ENCODE data around the gene IKZF3. TPM values are rescaled to one million over a fixed set of nuclear protein-coding genes. Genes with fewer than 3 reads are reported as not detected.
"Not testable (repeated sequence)": the region's sequence is repeated elsewhere in the genome, so short reads cannot be mapped to it uniquely, and the experiment has no call there.

IKZF3 gene
- total RNA-seq, 1 donor from 2014 or later: 0.34 TPM

GRCh38 chr17:39711851-39712250 lies 152.3 kb downstream of the IKZF3 start:
- no peak for FAIRE-seq
- Mint-ChIP-seq H3K9me3 (ENCODE audit: unreplicated experiment) (no peaks in the 10 kb centered on the region), H3K4me1 (ENCODE audit: low read depth, unreplicated experiment) (no peaks in the 10 kb centered on the region), H3K27me3 (ENCODE audit: low read depth, unreplicated experiment) (no peaks in the 10 kb centered on the region), H3K27ac (ENCODE audit: unreplicated experiment) (no peak overlapping the region), H3K4me3 (ENCODE audit: unreplicated experiment) (no peak overlapping the region), H3K36me3 (ENCODE audit: low read depth, unreplicated experiment) (peaks cover 13% of the 10 kb centered on the region)
- Histone ChIP-seq H4K20me1 (ENCODE audit: insufficient read depth, low read length) (peaks cover 12% of the 10 kb centered on the region), H3K9ac (ENCODE audit: low read length) (no peak overlapping the region), H3K27me3 (ENCODE audit: insufficient read depth, low read length) (no peaks in the 10 kb centered on the region), H3K4me1 (ENCODE audit: insufficient read depth, low read length) (no peaks in the 10 kb centered on the region), H3K4me2 (ENCODE audit: low read length) (no peak overlapping the region), H2AFZ (ENCODE audit: low read depth, low read length) (no peak overlapping the region), H3K36me3 (ENCODE audit: insufficient read depth, low read length) (peaks cover 17% of the 10 kb centered on the region), H3K9me3 (ENCODE audit: insufficient read depth, low read depth, low read length) (no peaks in the 10 kb centered on the region), H3K4me3 (ENCODE audit: insufficient read depth, low read depth, low read length) (no peak overlapping the region), H3K79me2 (ENCODE audit: insufficient read depth, low read length) (no peaks in the 10 kb centered on the region), H3K27ac (ENCODE audit: low read depth, low read length) (no peak overlapping the region)
- no peak for DNase-seq (ENCODE audit: low read depth)
- no peak for TF ChIP-seq EZH2 (IDR thresholded peaks at IDR 0.05; ENCODE audit: insufficient read depth, low read length)

- not testable (repeated sequence) for H3K9me3 ChIP-seq (ENCODE audit: insufficient read depth, low read depth, low read length); H3K4me3 ChIP-seq (ENCODE audit: insufficient read depth, low read depth, low read length); H3K4me1 ChIP-seq (ENCODE audit: insufficient read depth, low read length); H2AFZ ChIP-seq (ENCODE audit: low read depth, low read length); H3K27me3 ChIP-seq (ENCODE audit: insufficient read depth, low read length); H3K79me2 ChIP-seq (ENCODE audit: insufficient read depth, low read length); H3K4me3 Mint-ChIP-seq (ENCODE audit: unreplicated experiment); H3K27ac ChIP-seq (ENCODE audit: low read depth, low read length); FAIRE-seq; H3K4me1 Mint-ChIP-seq (ENCODE audit: low read depth, unreplicated experiment); H3K4me2 ChIP-seq (ENCODE audit: low read length); H3K27me3 Mint-ChIP-seq (ENCODE audit: low read depth, unreplicated experiment); DNase-seq (ENCODE audit: low read depth); H3K9me3 Mint-ChIP-seq (ENCODE audit: unreplicated experiment); H3K9ac ChIP-seq (ENCODE audit: low read length); H3K27ac Mint-ChIP-seq (ENCODE audit: unreplicated experiment)
- peaks cover 20% of the 10 kb centered on the region for H4K20me1 ChIP-seq (ENCODE audit: insufficient read depth, low read length)
- peaks cover 17% of the 10 kb centered on the region for H3K36me3 ChIP-seq (ENCODE audit: insufficient read depth, low read length)
- H3K36me3 Mint-ChIP-seq (ENCODE audit: low read depth, unreplicated experiment): peaks cover 13% of the 10 kb centered on the region
These were observed 153.0 kb downstream of the IKZF3 start for GRCh38 chr17:39711071-39711470.

- no peaks in the 10 kb centered on the region for H3K9me3 Mint-ChIP-seq (ENCODE audit: unreplicated experiment)
- Histone ChIP-seq H3K9me3 (ENCODE audit: insufficient read depth, low read depth, low read length) (no peaks in the 10 kb centered on the region), H3K4me2 (ENCODE audit: low read length) (no peak overlapping the region), H3K36me3 (ENCODE audit: insufficient read depth, low read length) (peaks cover 17% of the 10 kb centered on the region), H3K79me2 (ENCODE audit: insufficient read depth, low read length) (peaks cover 13% of the 10 kb centered on the region), H3K27ac (ENCODE audit: low read depth, low read length) (no peak overlapping the region), H3K4me1 (ENCODE audit: insufficient read depth, low read length) (peaks cover 3% of the 10 kb centered on the region), H3K27me3 (ENCODE audit: insufficient read depth, low read length) (no peaks in the 10 kb centered on the region), H2AFZ (ENCODE audit: low read depth, low read length) (no peak overlapping the region), H3K9ac (ENCODE audit: low read length) (no peak overlapping the region), H3K4me3 (ENCODE audit: insufficient read depth, low read depth, low read length) (no peak overlapping the region), H4K20me1 (ENCODE audit: insufficient read depth, low read length) (peaks cover 28% of the 10 kb centered on the region)
- H3K4me1 Mint-ChIP-seq (ENCODE audit: low read depth, unreplicated experiment): no peaks in the 10 kb centered on the region
- FAIRE-seq (no peak), DNase-seq (ENCODE audit: low read depth) (no peak)
- no peak overlapping the region for H3K4me3 Mint-ChIP-seq (ENCODE audit: unreplicated experiment)
- H3K36me3 Mint-ChIP-seq (ENCODE audit: low read depth, unreplicated experiment): peaks cover 13% of the 10 kb centered on the region
- peak overlapping the region; percentile 58 for H3K27ac Mint-ChIP-seq (ENCODE audit: unreplicated experiment)
- TF ChIP-seq EZH2 (IDR thresholded peaks at IDR 0.05; ENCODE audit: insufficient read depth, low read length): no peak
- TF ChIP-seq CTCF (IDR thresholded peaks at IDR 0.05; ENCODE audit: insufficient read depth, low read depth, low read length): no peak
- no peaks in the 10 kb centered on the region for H3K27me3 Mint-ChIP-seq (ENCODE audit: low read depth, unreplicated experiment)
These were observed 153.8 kb downstream of the IKZF3 start for GRCh38 chr17:39709998-39710964.
